HG02798 (cell line): ENCODE data around the gene CNBD2.
"Not testable (repeated sequence)": the region's sequence is repeated elsewhere in the genome, so short reads cannot be mapped to it uniquely, and the experiment has no call there.

Experiments
- ATAC-seq: cut with Tn5 transposase; IDR thresholded peaks from one replicate; pipeline ENCODE4 v1.9.1; 2021; ENCODE audit warnings: mild to moderate bottlenecking; ENCODE audit not compliant: unreplicated experiment, poor library complexity

Gene CNBD2

DNA sequence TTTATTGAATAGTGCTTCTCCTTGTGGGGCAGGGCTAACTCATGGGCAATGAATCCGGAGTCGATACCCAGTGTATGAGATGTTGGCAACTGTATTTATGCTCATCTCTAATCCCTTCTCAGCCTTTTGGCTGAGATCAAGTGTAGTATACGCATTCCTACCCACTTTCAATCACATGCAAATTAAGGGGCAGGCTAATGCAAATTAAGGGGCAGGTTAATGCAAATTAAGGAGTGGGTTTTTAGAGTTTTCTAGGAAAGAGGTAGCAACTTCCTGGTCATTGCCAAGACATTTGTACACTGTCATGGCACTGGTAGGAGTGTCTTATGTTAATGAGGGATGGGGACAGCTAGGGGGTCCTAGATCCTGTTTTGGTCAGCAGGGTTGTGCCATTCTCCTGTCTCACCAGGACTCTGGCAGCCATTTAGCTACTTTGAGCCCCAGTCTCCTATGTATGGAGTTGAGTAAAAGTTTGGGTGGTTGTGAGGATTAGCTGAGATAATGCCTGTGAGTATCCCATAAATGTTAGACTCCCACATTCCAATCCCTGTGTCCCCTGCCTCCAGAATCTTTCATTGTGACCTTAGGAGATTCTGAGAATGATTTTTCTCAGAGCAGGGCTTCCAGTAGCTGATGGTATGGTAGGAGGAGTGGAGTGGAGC lies at the start of gene CNBD2:
Gene CNBD2 (plus strand): TSS at position 612 of the 662 bp plus-strand sequence. CDS start 173 bp downstream, outside the sequence.
- ATAC-seq, result no peak

DNA sequence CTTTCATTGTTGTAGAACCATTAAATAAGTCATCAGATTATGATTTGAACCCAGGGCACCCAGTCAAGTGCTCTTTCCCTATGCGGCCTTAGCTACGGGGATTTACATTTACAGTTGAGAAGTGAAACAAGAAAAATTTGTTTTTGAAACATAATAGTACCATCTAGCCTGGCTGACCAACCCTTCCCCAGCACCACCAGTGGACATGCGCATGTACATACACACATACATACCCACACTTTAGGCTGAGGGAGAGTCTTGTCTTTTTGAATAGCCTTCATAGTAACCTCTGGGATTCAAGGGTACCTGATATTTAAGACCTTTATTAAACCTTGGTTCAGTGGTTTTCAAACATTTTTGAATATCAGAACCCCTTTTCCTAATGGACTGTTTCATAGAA lies 47.9 kb upstream of the CNBD2 start:
- no peak for ATAC-seq

DNA sequence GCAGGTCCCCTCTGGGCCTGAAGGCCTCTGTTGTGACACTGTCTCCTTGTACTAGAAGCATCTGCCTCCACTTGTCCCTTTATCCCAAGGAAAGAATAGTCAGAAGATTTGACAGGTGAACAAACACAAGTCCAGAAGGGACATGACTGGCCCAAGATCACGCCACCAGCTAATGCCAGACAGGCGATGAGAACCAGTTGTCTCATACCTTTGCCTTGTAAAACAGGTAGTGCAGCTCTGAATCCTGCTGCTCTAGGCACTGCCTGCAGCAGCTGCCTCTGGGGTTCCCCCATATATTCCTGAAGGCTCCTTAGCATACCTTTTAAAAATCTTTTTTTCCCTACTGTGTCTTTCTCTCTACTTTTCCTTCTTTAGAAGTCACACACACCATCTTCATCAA lies 39.1 kb upstream of the CNBD2 start:
- ATAC-seq, result no peak

DNA sequence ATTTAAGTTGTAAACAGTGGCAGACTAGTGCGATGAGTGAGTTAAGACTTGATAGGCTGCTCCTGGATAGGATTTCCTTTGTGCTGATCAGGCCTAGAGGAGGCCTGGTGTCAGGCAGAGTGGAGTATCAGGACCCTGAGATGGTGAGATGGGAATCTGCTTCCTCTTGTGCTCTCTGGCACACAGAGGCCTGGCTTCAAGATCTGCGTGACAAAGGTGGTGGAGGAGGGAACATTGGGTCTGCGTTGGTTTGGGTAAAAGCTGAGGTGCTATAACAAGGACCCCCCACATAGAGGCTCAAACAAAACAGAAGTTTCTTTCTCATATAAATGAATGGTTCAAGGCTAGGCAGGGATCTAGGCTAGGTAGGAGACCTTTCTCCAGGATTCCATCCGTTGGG lies 34.3 kb upstream of the CNBD2 start:
- ATAC-seq, result no peak

DNA sequence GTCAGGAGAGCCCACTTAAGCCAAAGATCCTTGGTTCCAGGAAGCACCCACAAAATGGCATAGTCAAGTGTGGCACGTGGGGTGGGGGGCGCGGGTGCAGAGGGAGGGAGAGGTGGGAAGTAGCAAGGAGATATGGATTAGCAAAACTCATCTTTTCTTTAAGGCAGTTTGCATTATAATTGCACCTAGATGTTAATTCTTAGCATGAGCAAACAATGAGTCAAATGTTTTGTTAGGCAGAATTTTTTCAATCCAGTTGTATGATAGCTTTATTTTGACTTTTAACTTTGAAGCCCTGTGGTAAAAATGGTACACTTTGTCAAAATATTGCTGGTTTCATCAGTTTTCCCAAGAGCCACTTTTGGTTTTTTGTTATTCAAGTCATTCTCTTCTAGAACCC lies 29.1 kb upstream of the CNBD2 start:
- no peak for ATAC-seq

DNA sequence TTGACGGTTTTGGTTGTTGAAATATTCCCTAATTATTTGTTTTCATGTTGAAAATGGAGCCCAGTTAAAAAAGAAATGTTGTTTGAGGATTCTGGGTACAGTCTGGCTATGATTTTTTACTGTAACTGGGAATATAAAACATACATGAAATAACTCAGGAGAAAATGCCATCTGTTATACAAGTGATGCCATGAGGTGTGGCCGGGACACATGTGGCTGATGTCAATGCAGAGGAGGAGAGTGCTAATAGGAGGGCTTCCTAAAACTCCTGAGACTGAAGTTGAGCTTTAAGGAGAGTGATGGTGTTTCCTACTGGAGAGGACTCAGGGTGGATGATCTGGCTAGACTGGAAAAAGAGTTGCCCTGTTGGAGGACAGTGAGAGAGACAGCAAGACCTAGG lies 26.8 kb upstream of the CNBD2 start:
- ATAC-seq, result no peak

DNA sequence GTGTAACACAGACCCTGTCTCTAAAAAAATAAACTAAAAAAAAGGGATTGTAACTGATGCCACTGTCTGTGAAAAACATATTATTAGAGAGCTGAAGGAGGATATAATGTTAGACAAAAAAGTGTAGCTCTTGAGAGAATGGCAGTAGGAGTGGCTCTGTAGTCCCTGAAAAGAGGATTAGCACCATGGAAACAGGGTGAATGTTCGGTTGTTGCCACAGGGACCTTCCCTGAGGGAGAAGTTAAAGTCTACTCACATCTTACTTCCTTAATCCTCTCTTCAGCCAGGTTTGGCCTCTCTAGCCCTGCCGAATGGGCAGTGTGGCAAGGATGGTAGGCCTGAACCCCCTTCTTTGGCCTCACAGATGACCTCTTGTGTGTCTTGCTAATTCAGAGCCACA lies 26.1 kb upstream of the CNBD2 start:
- ATAC-seq, result no peak

DNA sequence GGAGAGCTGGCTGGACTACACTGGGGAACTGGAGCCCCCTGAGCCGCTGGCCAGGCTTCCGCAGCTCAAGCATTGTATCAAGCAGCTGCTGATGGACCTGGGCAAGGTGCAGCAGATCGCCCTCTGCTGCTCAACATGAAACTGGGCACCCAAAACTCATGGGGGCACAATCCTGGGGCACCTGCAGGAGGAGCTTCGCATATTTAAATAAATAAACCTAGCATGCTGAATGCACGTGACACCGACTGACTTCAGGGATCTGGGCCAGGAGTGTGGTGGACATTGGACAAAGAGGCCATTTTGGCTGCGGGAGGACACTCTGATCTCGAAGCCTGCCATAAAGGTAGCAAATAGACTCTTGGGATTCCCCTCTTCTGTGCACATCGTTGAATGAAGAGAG lies 20.9 kb upstream of the CNBD2 start:
- ATAC-seq, result no peak

DNA sequence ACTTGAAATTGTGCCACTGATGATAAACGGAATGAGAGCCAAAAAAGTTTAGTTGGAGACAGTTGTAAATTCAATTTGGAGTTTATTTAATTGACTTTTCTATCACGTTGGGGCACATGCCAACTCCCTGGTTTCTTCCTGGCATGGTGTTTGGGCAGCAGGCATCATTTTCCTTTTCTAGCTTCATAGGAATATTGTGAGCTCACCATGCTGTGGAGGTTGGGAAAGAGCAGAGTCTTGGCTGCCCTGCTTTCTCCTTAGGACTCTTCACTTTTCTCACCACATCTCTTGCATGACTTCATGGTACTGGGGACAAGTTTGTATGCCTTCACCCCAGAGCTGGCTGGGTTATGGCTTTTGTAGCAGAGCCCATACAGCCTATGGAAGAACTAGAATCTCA lies 20.5 kb upstream of the CNBD2 start:
- ATAC-seq, result no peak

DNA sequence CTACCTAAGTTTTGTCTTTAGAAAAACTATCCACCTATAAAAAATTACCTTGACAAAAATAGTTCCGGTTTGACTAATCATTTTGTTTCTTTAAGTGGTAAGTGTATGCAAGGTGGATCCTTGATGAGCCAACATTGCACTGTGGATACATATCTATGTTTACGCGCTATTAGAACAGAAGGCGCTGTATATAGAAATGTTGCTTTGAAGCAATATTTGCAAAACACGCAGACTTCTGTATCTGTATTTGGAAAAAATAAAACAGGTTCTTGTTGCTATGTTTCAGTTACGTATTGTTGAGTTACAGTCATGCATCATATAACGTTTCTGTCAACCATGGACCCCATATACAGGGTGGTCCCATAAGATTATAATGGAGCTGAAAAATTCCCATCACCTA lies 18.3 kb upstream of the CNBD2 start:
- ATAC-seq, result no peak

DNA sequence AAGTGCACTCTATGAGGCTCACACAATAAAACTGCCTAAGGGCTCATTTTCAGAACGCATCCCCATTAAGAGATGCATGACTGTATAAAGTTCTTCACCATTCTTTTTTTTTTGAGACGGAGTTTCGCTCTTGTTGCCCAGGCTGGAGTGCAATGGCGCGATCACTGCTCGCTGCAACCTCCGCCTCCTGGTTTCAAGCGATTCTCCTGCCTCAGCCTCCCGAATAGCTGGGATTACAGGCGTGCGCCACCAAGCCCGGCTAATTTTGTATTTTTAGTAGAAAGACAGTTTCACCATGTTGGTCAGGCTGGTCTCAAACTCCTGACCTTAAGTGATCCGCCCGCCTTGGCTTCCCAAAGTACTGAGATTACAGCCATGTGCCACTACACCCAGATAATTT lies 16.3 kb upstream of the CNBD2 start:
- not testable (repeated sequence) for ATAC-seq

DNA sequence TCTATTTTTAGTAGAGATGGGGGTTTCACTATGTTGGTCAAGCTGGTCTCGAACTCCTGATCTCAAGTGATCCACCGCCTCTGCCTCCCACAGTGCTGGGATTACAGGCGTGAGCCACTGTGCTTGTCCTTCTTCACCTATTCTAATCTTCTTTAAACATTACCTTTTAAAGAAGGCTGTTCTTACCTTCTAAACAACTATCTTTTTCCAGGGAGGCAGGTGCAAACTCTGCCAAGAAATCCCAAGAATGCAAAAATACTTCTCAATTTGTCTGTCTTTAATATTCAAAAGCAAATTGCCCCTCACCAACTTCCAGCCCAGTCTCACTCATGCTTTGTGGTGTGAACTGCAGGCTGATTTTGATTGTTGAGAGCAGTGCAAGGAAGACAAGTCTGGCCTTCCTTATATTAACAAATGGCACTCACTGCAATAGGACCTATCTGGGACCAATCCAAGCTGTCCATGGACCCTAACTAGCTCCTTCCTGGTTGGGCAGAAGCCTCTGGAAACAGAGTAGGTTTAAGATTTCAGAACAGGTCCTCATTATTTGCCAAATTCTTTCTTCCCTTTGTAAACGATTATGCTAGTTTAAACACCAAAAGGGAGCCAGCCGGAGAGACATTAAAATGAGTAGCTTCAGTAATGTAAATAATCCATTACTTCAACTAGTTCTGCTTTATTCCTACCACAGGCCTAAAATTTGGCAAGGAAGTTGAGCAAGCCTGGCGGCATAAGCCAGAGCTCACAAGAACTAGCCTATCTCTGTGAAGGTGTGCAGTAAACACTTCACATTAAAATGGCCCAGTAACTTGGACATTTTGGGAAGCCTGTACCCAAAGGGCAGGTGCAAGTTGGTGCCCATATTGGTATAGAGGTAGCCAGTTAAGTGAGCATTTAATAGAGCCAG lies 15.7 kb upstream of the CNBD2 start:
- ATAC-seq, result no peak

DNA sequence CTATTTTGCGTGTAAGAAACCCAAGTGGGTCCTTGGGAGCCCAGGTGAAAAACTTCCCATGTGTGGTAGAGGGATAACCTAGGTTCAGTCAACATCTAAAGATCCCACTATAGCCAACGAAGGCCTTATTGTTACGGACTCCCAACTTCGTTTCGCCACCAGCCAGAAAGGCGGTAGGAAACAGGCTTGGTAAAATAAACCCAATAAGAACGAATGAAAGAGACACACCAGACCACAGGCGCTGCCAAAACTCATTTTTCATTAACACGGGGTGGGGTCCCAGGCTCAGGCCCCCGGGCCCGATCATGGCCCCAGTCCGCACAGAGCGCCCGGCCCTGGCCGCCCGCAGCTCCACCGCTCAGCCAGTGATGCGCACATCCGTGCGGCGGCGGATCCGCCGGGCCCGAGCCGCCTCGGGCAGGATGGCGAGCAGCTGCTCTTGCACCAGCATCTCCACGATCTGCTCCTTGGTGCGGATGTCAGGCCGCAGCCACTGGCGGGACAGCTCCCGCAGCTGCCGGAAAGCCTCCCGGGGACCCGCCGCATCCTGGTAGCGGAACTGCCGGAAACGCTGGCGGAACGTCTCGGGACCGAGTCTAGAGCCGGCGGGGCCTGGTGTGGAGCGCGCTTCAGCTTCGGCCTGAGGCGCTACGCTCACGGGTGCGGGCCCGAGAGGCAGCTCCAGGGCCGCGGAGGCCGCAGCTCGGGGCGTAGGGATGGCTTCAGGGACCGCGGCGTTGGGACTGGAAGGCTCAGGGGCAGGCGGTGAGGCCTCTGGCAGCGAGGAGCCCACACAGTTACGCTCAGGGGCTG lies 14.8 kb upstream of the CNBD2 start:
- peak; percentile 20 for ATAC-seq

DNA sequence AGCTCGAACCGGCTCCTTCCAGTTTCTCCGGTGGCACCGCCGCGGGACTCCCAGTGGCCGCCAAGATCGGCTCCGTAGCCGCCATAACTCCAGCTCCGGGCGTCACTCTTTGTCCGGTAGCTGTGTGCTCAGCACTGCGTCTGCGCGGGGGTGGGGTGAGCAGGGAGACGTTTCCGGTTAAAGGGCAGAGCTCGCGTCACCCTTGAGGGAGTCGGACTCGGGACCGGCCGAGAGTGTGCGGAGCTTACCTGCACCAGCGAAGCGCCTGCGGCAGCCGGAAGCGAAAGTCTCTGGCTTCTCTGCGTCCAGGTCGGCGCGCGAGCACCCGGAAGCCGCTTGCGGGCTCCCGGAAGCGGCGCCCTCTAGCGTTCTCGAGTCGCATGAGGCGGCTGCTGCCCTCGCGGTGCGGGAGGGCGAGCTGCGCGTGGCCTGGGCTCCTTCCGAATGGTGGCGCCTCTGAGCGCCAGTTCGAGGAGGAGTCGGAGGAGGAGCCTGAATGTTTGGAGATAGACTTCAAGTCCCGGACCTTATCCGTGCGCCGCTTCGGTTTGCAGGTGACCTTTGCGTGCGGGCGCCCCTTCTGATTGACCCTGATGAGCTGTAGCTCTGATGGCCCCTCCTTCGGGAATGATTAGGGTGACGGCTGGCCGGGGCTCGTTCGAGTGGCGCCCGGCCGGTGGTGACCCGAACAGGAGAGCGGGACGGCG lies 14.0 kb upstream of the CNBD2 start, which contains the start of gene SCAND1:
Gene SCAND1 (minus strand): TSS at position 303 of the 707 bp plus-strand sequence. CDS start 218 bp downstream, at position 85.
- ATAC-seq, result peak; percentile 93

DNA sequence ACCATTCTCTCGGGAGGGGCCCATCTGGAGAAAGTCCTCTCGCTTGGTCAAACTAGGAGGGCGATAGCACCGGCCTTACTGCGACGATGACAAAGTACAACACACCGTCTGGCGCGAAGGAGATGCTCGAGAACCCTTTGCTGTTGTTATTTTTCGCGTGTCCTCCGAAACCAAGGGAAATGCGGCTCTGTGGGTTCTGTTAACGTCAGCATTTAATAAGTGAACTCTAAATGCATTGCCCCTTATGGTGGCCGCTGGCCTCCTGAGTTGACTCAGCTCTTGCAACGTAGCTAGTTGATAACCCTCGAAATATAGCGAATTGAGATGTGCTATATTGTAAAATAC lies 13.5 kb upstream of the CNBD2 start:
- no peak for ATAC-seq

DNA sequence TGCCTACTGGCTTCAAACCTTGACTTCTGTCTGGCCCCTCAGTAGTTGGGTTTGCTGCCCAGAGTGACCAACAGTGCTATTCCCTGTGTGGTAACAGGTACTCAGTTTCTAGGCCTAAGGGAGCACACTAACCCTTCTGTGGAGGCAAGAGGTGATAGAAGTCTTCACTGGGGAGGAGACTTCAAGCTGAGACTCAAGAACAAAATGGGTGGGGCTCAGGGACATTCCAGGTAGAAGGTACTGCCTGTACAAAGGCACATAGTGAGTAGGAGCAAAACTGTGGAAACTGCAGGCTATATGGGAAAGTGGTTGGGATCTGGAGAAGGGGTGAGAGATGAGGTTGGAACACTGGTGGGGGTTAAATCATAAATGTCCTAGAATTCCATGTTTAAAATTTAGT lies 11.8 kb upstream of the CNBD2 start:
- ATAC-seq, result no peak

DNA sequence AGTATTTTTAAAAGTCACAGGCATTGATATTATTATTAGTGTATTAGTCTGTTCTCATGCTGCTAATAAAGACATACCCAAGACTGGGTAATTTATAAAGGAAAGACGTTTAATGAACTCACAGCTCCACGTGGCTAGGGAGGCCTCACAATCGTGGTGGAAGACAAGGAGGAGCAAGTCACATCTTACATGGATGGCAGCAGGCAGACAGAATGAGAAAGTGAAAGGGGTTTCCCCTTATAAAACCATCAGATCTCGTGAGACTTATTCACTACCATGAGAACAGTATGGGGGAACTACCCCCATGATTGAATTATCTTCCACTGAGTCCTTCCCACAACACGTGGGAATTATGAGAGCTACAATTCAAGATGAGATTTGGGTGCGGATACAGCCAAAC lies 9.1 kb upstream of the CNBD2 start:
- not testable (repeated sequence) for ATAC-seq

DNA sequence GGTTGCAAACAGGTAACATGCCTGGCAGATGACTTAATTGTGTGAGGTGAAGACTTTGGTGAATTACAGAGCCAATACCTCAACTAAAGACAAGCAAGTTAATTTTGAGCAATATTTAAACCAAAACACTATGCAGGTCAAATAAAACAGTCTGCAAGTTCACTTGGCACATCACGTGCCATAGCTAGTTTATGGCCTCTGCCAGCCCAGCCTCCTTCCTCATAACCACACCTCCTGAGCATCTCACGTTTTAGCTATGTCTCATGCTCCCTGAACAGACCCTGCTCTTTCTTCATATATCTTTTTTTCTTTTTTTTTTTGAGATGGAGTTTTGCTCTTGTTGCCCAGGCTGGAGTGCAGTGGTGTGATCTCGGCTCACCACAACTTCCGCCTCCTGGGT lies 4.5 kb upstream of the CNBD2 start:
- no peak for ATAC-seq

DNA sequence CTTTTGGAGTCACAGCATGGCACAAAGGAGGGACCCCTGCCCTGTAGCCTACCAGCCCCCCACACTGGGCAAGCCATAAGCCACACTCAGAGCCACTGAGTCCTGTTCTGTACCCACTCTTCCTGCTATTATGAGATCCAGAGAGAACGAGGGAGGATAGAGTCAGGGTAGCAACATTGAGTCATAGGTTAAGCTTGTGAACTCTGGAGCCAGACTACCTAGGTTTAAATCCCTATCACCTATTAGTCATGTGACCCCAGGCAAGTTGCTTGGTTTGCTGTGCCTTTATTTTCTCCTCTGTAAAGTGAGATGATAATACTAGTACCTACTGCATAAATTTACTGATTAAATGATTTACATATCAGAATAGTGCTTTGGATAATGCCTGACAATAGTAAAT lies 540 bp downstream of the CNBD2 start:
- ATAC-seq, result no peak

DNA sequence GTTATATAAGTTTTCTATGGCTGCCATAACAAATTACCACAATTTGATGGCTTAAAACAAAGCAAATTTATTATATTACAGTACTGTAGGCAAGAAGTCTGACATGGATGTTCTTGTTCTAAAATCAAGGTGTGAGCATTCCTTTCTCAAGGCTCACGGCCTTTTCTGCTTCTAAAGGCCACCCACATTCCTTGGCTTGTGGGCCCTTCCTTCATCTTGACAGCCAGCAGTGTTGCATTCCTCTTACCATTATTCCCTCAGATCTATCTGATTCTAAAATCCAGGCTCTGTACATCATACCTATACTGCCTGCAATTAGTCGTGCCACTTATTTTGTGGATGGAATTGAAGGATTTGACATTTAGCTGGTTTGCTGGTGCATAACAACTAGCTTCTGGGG lies 3.6 kb downstream of the CNBD2 start:
- no peak for ATAC-seq
